ENCODE data around the gene ATP5ME. TPM values are rescaled to one million over a fixed set of nuclear protein-coding genes. Genes with fewer than 3 reads are reported as not detected.
A peak's percentile ranks its signal among the peaks of the same experiment; 100 is the strongest.

The ATP5ME gene
- total and polyA plus RNA-seq, 2 of the 13 experiments (the other 11 are each of a cell fraction or from before 2014, with no cell fraction given) = 305 to 753 TPM

DNA sequence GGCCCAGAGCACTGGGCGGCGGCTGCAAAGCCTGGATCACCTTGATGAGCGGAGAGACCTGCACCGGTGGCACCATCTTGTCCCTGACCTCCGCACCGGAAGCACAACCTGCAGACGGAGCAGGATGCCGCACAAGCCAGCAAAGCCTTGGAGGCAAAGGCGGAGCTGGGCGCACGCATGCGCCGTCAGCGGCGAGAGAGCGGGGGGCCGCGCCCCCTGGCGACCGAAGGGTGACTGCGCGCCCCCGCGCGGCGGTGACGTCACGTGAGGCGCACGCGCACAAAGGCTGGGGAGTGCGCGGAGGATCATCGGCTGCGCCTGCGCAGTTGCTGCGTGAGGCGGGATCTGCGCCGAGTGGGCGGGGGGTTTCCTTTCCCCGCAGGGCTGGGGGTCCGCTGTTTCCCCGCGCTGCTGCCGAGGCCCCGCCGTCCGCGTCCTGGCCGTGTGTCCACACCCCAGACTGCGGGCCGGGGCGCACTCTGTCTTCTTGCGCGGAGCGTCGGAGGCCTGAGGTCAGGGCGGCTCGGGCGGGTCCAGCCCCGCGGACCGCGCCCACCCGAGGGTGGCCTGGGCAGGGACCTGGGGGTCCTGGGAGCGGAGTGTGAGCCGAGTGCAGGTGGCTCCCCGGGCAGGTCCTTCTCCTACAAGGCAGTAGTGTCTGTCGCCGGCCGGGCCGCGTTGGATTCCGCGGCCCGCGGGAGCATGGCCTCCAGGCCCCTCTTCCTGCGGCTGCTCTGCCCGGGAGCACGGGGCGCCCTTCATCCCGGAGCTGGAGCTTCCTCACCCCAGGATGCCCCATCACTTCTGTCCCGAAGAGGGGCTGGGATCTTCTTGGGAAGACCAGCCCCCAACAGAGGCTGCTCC, at the start of gene ATP5ME, which contains the start of gene MYL5 (continued):
- TF ChIP-seq ZNF318 (CRISPR knock-in tag; IDR thresholded peaks at IDR 0.05) = peak; percentile 51; the same call in 1 of the 2 replicates
- TF ChIP-seq FOXK2 (IDR thresholded peaks at IDR 0.05) = no peak
- TF ChIP-seq ZNF33A (CRISPR knock-in tag; IDR thresholded peaks at IDR 0.05; ENCODE audit: borderline replicate concordance) = no peak
- TF ChIP-seq SMYD3 (CRISPR knock-in tag; IDR thresholded peaks at IDR 0.05) = no peak
- TF ChIP-seq PRMT3 (CRISPR knock-in tag; IDR thresholded peaks at IDR 0.05; ENCODE audit: borderline replicate concordance, low read depth) = no peak
- TF ChIP-seq ZKSCAN8 (CRISPR knock-in tag; IDR thresholded peaks at IDR 0.05; ENCODE audit: borderline replicate concordance) = no peak; the same call in 1 of the 2 replicates
- TF ChIP-seq ZNF441 (CRISPR knock-in tag; IDR thresholded peaks at IDR 0.05; ENCODE audit: borderline replicate concordance) = peak; percentile 95
- 0 out of 2 replicates have a peak, but pooled peaks have one; percentile 49 for TF ChIP-seq ZBTB8A (CRISPR knock-in tag; IDR thresholded peaks at IDR 0.05; ENCODE audit: borderline replicate concordance, low read depth)
- no peak for TF ChIP-seq FOSL1 (CRISPR knock-in tag; IDR thresholded peaks at IDR 0.05; ENCODE audit: borderline replicate concordance)
- TF ChIP-seq SP140L (CRISPR knock-in tag; IDR thresholded peaks at IDR 0.05; ENCODE audit: borderline replicate concordance) = no peak
- no peak for TF ChIP-seq TCF7L2 (IDR thresholded peaks at IDR 0.05; ENCODE audit: low read depth, low read length)
- TF ChIP-seq ARNT2 (CRISPR knock-in tag; IDR thresholded peaks at IDR 0.05; ENCODE audit: low read depth) = peak; percentile 74
- no peak for TF ChIP-seq NFATC3 (CRISPR knock-in tag; IDR thresholded peaks at IDR 0.05)
- TF ChIP-seq HMG20B (CRISPR knock-in tag; conservative IDR thresholded peaks at IDR 0.05) = no peak; the same call in 1 of the 2 replicates
- TF ChIP-seq ZNF577 (CRISPR knock-in tag; IDR thresholded peaks at IDR 0.05; ENCODE audit: borderline replicate concordance, low read depth) = no peak
- TF ChIP-seq JUND (CRISPR knock-in tag; IDR thresholded peaks at IDR 0.05) = peak; percentile 83; the same call in 1 of the 2 replicates
- TF ChIP-seq ZNF280D (CRISPR knock-in tag; IDR thresholded peaks at IDR 0.05) = 0 out of 2 replicates have a peak, but pooled peaks have one; percentile 70

All from HepG2 (cell line).